HepG2 (cell line): ENCODE results near the gene GARS1. TPM values are rescaled to one million over a fixed set of nuclear protein-coding genes. Genes with fewer than 3 reads are reported as not detected.

Source experiments
- ELK4 ChIP-seq: sonication (generic); formaldehyde crosslinking; IDR thresholded peaks from 2 replicates; pipeline ENCODE4 v1.9.0; 2021; ENCODE audit warnings: missing genetic modification reagents, borderline replicate concordance
- ISL2 ChIP-seq: sonication (generic); formaldehyde crosslinking; IDR thresholded peaks from 2 replicates; pipeline ENCODE4 v1.5.0; 2020; ENCODE audit warnings: missing genetic modification reagents
- LBX2 ChIP-seq: sonication (generic); formaldehyde crosslinking; IDR thresholded peaks from 2 replicates; pipeline ENCODE4 v1.5.0; 2020; ENCODE audit warnings: missing genetic modification reagents, mild to moderate bottlenecking, borderline replicate concordance
- MAFF ChIP-seq: IDR thresholded peaks from 2 replicates; pipeline ENCODE4 v1.6.1; 2011; ENCODE audit warnings: low read depth, low read length, improper control_type of control experiment
- NFE2L1 ChIP-seq: sonication (generic); formaldehyde crosslinking; IDR thresholded peaks from 2 replicates; pipeline ENCODE4 v1.4.0; 2020; ENCODE audit warnings: missing genetic modification reagents, mild to moderate bottlenecking, borderline replicate concordance
- NR2F1 ChIP-seq, 2 experiments: fragments of 450-650 bp in 1 of 2; formaldehyde crosslinking in 1 of 2; IDR thresholded peaks; 2 replicates each; pipeline versions ENCODE4 v1.5.0 to v1.6.1; 2016 to 2020; ENCODE audit warnings: mild to moderate bottlenecking in 1 of 2, missing compliant biosample characterization in 1 of 2, missing genetic modification reagents in 1 of 2, moderate library complexity in 1 of 2
- SMYD3 ChIP-seq: sonication (generic); formaldehyde crosslinking; IDR thresholded peaks from 2 replicates; pipeline ENCODE4 v1.8.1; 2023; ENCODE audit warnings: mild to moderate bottlenecking, missing genetic modification reagents
- TEAD3 ChIP-seq: optimal IDR thresholded peaks from 2 replicates; pipeline ENCODE3; 2016; ENCODE audit warnings: borderline replicate concordance
- TERF1 ChIP-seq: sonication (generic); formaldehyde crosslinking; IDR thresholded peaks from 2 replicates; pipeline ENCODE4 v1.8.0; 2022; ENCODE audit warnings: mild to moderate bottlenecking, missing genetic modification reagents, moderate library complexity
- ZBTB38 ChIP-seq: sonication (generic); formaldehyde crosslinking; IDR thresholded peaks from 2 replicates; pipeline ENCODE4 v1.5.1; 2020; ENCODE audit warnings: mild to moderate bottlenecking, missing genetic modification reagents
- ZNF142 ChIP-seq: sonication (generic); formaldehyde crosslinking; IDR thresholded peaks from 2 replicates; pipeline ENCODE4 v1.4.0; 2020; ENCODE audit warnings: missing genetic modification reagents
- ZNF20 ChIP-seq: sonication (generic); formaldehyde crosslinking; IDR thresholded peaks from 2 replicates; pipeline ENCODE4 v1.4.0; 2020; ENCODE audit warnings: mild to moderate bottlenecking, moderate library complexity, missing genetic modification reagents
- ZNF251 ChIP-seq: sonication (generic); formaldehyde crosslinking; IDR thresholded peaks from 2 replicates; pipeline ENCODE4 v1.9.0; 2021; ENCODE audit warnings: mild to moderate bottlenecking, missing genetic modification reagents
- ZNF274 ChIP-seq: sonication (generic); formaldehyde crosslinking; IDR thresholded peaks from 2 replicates; pipeline ENCODE4 v1.5.1; 2020; ENCODE audit warnings: mild to moderate bottlenecking, missing genetic modification reagents
- ZNF446 ChIP-seq: sonication (generic); formaldehyde crosslinking; IDR thresholded peaks from 2 replicates; pipeline ENCODE4 v1.5.0; 2020; ENCODE audit warnings: mild to moderate bottlenecking, missing genetic modification reagents
- ZNF614 ChIP-seq: IDR thresholded peaks from 2 replicates; pipeline ENCODE4 v1.6.1; 2018; ENCODE audit warnings: missing biosample characterization, missing genetic modification reagents, inconsistent platforms, borderline replicate concordance
- ZNF720 ChIP-seq: sonication (generic); formaldehyde crosslinking; IDR thresholded peaks from 2 replicates; pipeline ENCODE4 v1.4.0; 2020; ENCODE audit warnings: missing genetic modification reagents
- ZNF83 ChIP-seq: sonication (generic); formaldehyde crosslinking; IDR thresholded peaks from 2 replicates; pipeline ENCODE4 v1.4.0; 2020; ENCODE audit warnings: missing genetic modification reagents, mild to moderate bottlenecking, borderline replicate concordance
- ZNF850 ChIP-seq: sonication (generic); formaldehyde crosslinking; conservative IDR thresholded peaks from 2 replicates; pipeline ENCODE4 v1.9.0; 2021; ENCODE audit warnings: mild to moderate bottlenecking, missing genetic modification reagents
- ZSCAN20 ChIP-seq: sonication (generic); formaldehyde crosslinking; IDR thresholded peaks from 2 replicates; pipeline ENCODE4 v1.4.0; 2020; ENCODE audit warnings: missing genetic modification reagents, mild to moderate bottlenecking, borderline replicate concordance
- polyA plus RNA-seq, 8 experiments: library from polyadenylated mRNA; depleted of rRNA in 3 of 8; stranded (reverse) in 7 of 8; unstranded in 1 of 8; fragments of >200 nt; fragmentation: Illumina TruSeq in 4 of 8; extraction: Trizol in 4 of 8; gene quantifications; 2 replicates each; pipeline versions ENCODE4 v1.2.1 to v1.2.3, GENCODE V29; 2011 to 2016; ENCODE audit warnings: low read depth in 4 of 8, missing spikeins in 1 of 8, mixed read lengths in 1 of 8; ENCODE audit not compliant: insufficient read depth in 1 of 8
- total RNA-seq, 5 experiments: library from RNA; depleted of rRNA; stranded (reverse); fragments of >200 nt; fragmentation: Illumina TruSeq; extraction: Trizol; gene quantifications; 2 replicates each; pipeline ENCODE4 v1.2.3, GENCODE V29; 2016; ENCODE audit warnings: low read depth in 1 of 5

GARS1 gene
- total and polyA plus RNA-seq, 2 of the 13 experiments (the other 11 are each of a cell fraction or from before 2014, with no cell fraction given): 140 to 460 TPM

GRCh38 chr7:30671793-30672465, 77.3 kb downstream of the GARS1 start (continued):
- no peak for TF ChIP-seq ZNF850
- TF ChIP-seq ELK4 (CRISPR knock-in tag): no peak; the same call in 1 of the 2 replicates
- no peak for TF ChIP-seq ZNF614 (CRISPR knock-in tag)
- TF ChIP-seq ZNF142: no peak
- TF ChIP-seq TERF1 (CRISPR knock-in tag): no peak
- TF ChIP-seq LBX2: no peak
- TF ChIP-seq ZNF20 (CRISPR knock-in tag): no peak
- no peak for TF ChIP-seq NR2F1 (CRISPR knock-in tag; IDR thresholded peaks at IDR 0.05)
- TF ChIP-seq ZNF446 (CRISPR knock-in tag): peak; percentile 75; the same call in 1 of the 2 replicates
- no peak for TF ChIP-seq ZNF251 (CRISPR knock-in tag)
- TF ChIP-seq ISL2 (CRISPR knock-in tag): peak; percentile 35; the same call in 1 of the 2 replicates
- no peak for TF ChIP-seq MAFF
- TF ChIP-seq ZSCAN20: no peak
- no peak for TF ChIP-seq ZBTB38 (CRISPR knock-in tag)
- TF ChIP-seq ZNF720 (CRISPR knock-in tag): peak; percentile 95
- TF ChIP-seq ZNF274 (CRISPR knock-in tag): no peak
- TF ChIP-seq ZNF83 (CRISPR knock-in tag): no peak
- TF ChIP-seq NFE2L1 (CRISPR knock-in tag): no peak
- TF ChIP-seq SMYD3 (CRISPR knock-in tag): no peak
- TF ChIP-seq TEAD3: peak; percentile 64
